ENCODE data around the gene MARCHF11.

The MARCHF11 gene

DNA sequence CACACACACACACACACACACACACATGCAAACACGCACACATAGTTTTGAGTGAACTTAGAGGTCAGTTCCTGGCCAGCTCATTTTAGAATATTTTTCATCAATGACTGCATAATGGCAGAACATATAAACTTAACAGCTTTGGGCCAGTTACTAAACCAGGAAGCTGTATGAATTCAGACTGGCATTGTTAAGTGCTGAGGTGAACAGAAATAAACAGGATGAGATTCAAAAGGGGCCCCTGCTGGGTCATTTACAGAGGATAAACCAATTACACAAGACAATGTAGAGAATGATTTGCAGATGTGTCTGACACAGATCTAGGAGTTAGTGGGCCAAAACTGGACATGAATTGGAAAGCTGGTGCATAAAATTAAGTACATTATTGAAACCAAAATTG is 44.6 kb downstream of the MARCHF11 start:
- no peak for DNase-seq
- intact Hi-C loops (cut with DNase I), result no loop called here

DNA sequence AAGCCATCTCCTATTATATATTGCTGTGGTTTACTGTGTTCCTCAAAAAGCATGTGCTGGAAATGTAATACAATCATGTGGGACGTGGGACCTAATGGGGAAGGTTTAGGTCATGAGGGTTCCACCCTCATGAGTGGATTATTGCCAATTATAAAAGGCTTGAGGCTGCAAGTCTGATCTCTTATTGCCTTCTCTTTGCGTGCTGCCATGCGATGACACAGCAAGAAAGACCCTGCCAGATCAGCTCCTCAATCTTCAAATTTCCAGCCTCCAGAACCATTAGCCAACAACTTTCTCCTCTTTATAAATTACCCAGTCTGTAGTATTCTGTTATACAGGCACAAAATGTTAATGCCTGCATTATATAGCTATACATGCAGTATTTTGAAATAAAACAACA is 45.4 kb downstream of the MARCHF11 start:
- intact Hi-C loops (cut with DNase I), result no loop called here
- no peak for DNase-seq

DNA sequence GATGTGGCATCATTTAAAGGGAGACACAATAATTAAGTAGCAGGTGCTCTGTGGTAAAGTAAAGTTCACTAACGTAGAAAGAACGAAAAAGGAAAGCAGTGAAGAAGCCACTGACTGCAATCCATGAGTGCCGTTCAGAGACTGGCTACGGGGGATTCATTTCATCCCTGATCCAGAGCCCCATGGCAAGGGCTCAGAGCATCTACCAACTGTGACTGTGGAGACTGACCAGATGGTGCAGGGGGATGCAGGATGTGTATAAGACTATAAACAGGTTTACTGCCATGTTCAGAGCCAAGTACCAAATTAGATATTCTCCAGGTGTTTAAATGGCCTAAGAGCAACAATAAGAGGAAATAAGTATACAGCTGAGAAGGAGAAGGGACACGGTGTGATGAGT is 47.7 kb downstream of the MARCHF11 start:
- DNase-seq, result no peak

DNA sequence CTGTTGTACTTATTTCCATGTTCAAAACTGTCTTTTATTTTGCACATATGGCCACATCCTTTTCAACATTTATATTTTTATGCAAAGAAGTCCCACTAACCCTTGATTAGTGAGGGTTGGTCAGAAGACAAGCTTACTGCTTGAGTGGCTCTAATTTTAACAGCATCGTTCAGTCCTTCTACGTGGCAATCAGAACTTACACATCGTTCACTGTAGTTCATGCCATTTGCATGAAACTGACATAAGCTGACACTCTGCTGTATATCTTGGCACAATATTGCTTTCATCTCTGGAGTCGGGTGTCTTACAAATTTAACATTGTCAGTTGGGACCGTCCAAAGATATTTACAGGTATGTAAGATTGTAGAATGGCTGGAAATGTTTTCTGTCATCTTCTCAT is 50.6 kb downstream of the MARCHF11 start:
- DNase-seq, result no peak
- intact Hi-C loops (cut with DNase I), result no loop called here

More for the DNA sequence above, 47.7 kb downstream of the MARCHF11 start:
- intact Hi-C loops (cut with DNase I), result no loop called here

DNA sequence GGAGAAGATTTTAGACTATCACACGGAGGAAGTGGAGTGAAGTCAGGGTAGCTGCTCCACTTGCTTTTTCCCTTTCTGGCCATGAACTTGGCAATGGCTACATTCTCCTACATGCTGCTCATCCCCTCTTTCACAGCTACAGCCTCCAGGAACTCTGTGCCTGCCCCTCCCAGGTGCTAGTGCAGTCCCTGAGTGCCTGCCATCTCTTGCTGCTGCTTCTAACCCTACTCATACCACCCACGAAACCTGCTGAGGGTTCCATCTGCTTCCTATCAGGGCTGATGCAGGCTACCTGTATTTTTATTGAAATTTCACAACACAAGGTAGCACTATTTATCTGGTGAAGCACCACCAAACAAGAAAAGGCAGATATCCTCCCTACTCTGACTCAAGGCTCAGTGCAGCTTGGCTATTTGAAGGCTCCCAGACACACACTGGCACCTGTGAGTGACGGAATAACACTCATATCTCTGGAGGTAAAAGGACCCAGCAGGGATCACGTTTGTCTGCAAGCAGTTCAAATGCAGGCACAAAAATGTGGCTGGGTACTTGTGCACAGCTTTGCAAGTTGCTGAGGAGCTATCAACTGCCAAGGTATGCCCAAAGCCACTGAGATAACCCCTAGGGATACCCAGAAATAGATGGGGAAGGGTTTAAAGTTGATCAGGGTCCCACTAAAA is 51.6 kb downstream of the MARCHF11 start:
- DNase-seq, result no peak
- intact Hi-C loops (cut with DNase I), result no loop called here

DNA sequence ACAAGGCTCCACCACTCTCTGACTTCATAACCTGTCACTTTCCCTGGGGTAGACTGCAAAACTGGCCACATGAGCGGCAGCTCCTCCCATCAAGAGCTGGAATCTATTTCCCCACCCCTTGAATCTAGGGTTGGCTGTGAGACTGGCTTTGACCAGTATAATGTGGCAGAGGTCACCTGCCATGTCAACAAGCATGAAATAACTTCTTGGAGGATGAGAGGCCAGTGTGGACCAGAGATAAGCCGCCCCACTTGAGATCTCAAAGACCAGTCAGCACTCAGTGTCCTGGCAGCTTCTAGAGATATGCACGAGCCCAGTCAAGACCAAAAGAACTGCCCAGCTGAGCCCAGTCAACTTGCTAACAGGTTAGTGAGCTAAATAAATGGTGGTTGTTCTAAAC is 59.0 kb downstream of the MARCHF11 start:
- intact Hi-C loops (cut with DNase I), result no loop called here
- DNase-seq, result no peak

DNA sequence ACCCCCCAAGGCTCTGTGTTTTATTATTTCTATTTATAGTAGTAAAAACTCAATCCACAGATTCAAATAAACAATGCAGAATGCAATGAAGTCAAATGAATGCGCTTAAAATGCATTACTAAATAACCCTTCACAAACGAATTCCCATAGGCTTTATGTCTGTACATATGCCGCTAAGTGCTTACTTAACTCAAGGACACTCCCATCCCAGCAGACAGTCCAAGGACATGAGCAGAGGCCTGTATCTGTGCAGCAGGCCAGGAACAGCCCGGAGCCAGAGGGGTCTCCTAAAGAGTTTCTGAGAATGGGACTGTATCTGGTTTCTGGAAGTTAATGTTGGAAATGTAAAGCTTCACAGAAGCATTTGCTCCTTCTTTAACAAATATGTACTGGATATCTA is 59.8 kb downstream of the MARCHF11 start:
- no peak for DNase-seq
- intact Hi-C loops (cut with DNase I), result no loop called here

DNA sequence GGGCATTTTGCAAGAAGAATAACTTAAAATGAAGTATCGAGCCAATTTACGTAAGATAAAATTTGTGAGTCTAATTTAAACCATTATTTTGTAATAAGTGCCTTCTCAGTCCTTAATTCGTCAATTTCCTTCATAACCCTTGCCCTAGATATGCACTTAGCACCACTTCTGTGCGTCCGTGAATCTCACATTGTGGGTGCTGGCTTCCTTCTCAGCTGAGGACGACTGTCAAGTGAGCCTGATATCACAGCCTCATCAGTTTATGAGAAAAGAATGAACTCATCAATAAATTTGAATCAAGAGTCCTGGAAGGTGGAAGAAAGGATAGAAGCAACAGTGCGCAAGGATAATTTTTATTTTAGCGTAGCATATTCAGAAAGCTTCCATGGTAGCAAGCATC is 64.5 kb downstream of the MARCHF11 start:
- intact Hi-C loops (cut with DNase I), result no loop called here
- no peak for DNase-seq

DNA sequence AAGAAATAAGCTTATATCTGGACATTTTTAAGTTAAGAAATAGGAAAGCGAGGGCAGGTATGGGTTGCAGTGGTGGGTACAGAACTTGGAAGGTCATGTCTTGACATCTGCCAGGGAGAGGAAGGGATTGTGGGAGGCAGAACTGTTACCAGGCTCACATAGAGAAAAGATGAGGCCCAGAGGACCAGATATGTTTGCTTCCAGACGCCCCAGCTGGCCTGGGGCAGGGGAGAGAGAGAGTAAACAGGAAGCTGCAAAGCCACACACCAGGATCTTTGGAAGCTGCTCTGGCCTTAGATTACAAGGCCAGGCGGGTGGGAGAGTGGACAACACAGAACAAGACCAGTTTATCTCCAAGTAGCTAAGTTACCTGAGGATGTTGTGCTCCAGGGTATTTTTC is 71.2 kb downstream of the MARCHF11 start:
- intact Hi-C loops (cut with DNase I), result no loop called here
- no peak for DNase-seq

DNA sequence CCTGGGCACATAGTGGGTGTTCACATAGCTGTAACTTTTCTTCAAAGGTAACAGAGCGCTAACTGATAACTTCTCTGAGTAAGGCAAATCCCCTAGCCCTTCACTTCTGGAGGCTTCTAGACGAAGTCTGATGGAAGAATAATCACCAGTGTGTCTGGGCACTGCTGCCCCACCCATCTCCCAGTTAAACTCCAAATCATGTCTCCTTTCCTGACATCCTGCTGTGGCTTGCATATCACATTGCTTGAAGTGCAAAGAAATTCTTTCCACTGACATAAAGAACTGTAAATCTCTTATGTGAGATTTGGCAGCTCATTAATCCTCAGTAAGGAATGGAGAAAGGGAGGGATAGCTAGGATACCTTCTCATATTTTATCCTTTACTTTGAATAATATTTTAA is 74.6 kb downstream of the MARCHF11 start:
- intact Hi-C loops (cut with DNase I), result no loop called here
- DNase-seq, result no peak

DNA sequence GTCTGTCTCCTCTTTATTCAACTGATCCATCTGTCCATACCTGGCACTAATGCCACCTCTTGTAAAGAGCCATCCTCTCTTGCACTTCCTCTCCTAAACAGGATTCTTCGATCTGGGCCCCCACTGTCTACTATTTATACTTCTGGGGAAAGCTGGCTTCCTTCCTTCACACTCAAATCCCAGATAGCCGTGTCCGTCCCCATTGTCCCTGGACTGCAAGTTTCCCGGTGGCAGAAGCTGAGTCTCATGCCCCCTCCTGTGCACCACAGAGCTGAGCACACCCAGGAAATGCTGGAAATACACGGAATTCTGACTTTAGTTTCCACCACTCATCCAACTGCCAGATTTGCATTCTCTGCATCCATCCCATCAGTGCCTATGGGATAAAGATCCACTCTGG is 84.0 kb downstream of the MARCHF11 start:
- no peak for DNase-seq

DNA sequence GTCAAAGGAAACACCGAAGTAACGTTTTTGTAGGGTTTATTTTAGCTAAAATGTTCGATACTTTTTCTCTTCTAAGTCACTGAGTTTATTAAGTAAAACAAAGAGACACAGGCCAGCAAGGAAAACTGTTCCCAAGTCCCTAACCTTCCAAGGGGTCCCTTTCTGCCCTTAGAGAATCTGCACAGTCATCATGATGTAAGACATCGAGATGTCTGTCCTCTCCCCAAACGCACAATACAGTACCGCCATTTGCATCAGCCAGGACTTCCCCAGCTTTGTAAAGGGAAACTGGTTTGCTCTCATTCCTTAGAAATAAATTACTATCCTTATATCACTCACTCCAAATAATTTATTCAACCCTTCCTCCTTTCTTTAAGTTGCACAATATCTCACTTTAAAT is 89.3 kb downstream of the MARCHF11 start:
- intact Hi-C loops (cut with DNase I), result no loop called here
- DNase-seq, result no peak

More for the DNA sequence above, 84.0 kb downstream of the MARCHF11 start:
- intact Hi-C loops (cut with DNase I), result no loop called here

DNA sequence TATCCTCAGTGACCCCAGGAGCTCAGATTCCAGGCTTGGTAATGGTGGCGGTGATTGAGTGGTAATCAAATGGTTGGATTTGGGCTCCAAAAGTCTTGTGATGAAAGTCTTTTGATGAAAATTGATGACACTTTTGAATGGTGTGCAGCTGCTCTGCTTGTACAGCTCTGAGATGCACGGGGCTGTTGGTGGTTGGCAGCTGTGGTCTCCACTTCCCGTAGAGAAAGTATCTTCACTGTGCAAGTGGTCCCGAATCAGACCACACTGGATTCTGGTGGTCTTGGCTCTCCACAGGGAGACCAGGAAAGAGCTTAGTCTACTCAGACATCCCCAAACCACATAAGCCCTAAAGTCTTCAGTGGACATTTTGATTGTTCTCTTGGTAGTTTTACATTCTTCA is 96.6 kb downstream of the MARCHF11 start:
- intact Hi-C loops (cut with DNase I), result no loop called here

DNA sequence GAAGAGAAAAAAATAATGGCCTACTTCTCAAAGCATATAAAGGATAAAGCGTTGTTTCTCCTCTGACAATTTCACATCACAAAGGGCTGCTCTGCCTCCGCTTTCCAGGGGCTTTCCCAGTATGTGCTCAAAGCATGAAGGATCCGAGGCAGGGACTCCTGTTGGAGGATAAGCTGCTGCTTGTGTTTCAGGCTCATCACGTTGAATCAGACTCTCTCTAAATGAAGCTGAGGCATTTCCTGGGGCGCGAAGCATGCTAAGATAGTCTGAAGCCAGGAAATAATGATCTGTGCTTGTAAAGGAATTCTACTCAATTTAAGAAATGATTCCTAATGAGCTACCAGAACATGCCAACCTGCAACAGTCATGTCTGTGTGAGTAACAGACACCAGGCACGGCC is 97.5 kb downstream of the MARCHF11 start:
- intact Hi-C loops (cut with DNase I), result no loop called here

More for the DNA sequence above, 96.6 kb downstream of the MARCHF11 start:
- no peak for DNase-seq

DNA sequence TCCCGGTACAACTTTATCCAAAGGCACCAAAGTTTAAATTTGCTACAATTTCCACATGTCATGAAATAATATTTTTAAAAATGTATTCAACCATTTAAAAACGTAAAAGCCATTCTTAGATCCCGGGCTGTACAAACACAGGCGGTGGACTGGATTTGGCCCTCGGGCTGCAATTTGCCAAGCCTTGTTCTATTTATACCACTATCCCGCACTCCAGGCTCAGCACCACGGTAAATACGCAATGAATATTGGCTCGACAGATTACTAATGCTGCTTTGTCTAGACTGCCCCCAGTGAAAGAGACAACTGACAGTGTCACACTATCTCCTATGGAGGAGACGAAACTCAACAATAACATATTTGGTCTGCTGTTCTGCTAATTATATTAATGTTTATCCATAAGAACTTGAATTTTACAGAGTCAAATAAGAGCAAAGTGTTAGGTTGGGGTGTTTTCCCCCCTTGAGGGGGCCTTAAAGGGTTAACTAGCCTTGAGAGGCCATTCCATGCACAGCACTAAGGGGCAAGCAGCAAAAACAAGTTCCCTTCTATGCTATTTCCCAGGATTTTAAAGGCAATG is 98.1 kb downstream of the MARCHF11 start:
- DNase-seq, result no peak
- intact Hi-C loops (cut with DNase I), result no loop called here

More for the DNA sequence above, 97.5 kb downstream of the MARCHF11 start:
- DNase-seq, result no peak

DNA sequence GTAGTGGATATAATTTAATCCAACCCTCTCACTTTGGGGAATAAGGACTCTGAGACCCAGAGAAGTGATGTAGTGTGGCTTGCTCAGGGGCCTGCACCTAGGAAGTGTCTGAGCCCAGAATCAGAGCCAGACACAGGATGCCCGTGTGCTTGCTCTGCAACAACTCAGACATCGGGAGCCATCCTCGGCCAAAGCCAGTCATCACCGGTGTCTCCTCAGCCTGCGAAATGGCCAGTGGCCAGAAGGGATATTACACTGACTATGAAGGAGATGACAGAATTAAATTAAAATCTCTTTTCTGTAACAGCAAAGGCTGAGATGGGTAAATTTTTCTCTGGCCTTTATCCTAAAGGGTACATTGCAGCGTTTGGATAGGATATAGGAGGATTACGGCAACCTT is 102.9 kb downstream of the MARCHF11 start:
- no peak for DNase-seq
- intact Hi-C loops (cut with DNase I), result no loop called here

DNA sequence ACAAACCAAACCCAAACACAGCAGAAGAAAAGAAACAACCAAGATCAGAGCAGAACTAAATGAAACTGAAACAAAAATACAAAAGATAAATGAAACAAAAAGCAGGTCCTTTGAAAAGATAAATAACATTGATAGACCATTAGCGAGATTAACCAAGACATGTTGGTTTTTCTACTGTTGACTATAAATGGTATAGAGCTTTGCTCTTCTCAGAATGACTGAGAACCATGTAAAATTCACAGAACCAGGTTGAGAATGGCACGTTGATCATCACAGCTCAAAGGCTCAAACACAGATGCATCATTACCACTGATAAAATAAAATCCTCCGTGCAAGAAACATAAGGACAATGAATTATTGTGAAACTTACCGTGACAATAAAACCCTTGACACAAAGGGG is 105.2 kb downstream of the MARCHF11 start:
- DNase-seq, result no peak
- intact Hi-C loops (cut with DNase I), result no loop called here

DNA sequence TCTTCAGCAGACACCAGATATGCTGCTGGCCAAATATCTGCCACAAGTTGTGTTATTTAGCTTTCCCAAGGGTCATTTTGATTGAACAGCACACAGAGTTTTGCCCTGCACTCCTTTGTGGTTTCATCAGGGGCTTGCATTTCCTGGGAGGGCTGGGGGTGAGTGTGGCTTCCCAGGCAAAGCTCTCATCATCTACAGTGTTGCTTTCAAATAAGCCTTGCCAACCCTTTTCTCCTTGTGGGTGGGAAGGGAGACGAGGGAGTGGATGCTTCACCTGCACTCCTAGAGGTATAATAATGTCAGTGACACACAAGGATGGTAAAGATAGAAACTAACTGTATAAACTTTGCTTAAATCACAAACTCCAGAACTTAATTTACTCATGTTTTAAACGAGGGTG is 107.0 kb downstream of the MARCHF11 start:
- DNase-seq, result no peak
- intact Hi-C loops (cut with DNase I), result no loop called here

DNA sequence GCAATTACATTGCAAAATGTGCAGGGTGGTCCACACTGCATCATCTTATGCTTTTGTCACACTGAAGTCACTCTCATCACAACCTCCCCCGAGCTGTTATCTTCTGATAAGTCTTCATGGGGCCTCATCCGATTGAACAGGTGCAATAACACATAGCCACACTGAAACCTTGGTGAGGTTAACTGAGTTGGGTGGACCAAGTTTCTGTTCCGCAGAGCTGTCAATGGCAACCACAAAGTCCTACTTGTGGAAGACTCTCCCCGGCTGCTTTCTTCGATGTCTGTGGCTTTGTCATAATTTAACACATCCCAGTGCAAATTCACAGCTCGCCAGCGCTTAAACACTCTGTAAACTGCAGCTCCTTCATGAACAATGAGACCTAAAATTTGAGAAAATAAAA is 112.2 kb downstream of the MARCHF11 start:
- intact Hi-C loops (cut with DNase I), result no loop called here
- no peak for DNase-seq

DNA sequence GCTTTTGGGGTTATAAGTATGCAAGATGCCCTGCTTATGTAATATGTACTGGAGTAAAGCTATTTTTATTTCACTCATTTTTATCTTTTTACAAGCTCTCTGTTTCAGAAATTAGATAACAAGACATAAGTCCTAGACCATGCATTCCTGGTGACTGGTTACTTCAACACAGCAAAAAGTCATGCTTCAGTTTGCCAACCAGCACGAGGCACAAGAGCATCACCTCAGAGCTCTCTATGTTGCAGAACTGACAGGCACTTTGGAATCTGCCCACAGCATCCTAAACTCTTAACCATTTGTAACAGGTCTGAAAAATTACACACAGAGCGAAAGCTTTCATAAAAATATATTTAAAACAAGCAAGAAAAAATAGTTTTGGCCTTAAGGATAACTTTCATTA is 112.8 kb downstream of the MARCHF11 start:
- intact Hi-C loops (cut with DNase I), result no loop called here

DNA sequence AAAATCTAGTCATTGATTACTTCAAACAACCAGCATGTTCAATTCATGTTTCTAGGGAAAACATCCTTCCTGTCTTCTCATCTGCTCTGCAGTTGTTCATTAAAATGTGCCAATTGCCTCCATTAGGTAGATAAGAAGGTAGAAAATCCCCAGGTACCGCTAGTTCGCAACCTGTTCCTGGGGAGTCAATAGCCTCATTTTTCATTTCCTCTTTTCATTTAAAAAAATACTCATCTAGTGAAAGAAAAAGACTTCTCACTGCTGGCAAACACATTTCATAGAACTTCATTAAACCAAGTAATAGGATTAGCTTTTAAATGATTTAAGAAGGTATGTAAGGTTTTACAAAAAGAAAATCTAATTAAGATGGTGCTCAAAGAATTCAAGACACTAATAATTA is 113.3 kb downstream of the MARCHF11 start:
- intact Hi-C loops (cut with DNase I), result no loop called here
- DNase-seq, result no peak

More for the DNA sequence above, 112.8 kb downstream of the MARCHF11 start:
- no peak for DNase-seq

DNA sequence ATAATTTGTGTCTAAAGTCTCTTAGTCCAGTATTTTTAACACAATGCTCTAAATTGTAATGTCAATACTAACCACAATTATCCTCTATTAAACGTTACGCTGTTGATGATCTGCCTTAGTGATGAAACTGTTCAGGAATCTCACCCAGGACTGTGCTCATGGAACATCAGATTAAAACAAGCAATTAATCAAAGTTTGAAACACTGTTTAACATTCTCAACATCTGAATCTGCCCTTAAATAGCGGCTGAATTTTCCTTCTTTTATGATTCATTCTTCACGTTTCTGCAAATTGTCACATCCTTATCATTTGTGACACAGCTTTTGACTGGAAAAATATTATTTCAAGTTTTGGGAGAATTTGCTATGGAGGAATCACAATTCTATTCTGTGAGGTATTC is 113.8 kb downstream of the MARCHF11 start:
- no peak for DNase-seq
- intact Hi-C loops (cut with DNase I), result no loop called here

Measured in posterior cingulate gyrus (tissue), 11 donors.